Myocyte (in vitro differentiated cells): ENCODE results near the gene HSPA1B. TPM values are rescaled to one million over a fixed set of nuclear protein-coding genes. Genes with fewer than 3 reads are reported as not detected.
A peak's percentile ranks its signal among the peaks of the same experiment; 100 is the strongest.
"Not testable (repeated sequence)": the region's sequence is repeated elsewhere in the genome, so short reads cannot be mapped to it uniquely, and the experiment has no call there.

Experiments used
- DNase-seq: peaks from one replicate; pipeline ENCODE4 v3.0.0-alpha.2; 2012; ENCODE audit warnings: low read depth
- total RNA-seq: library from RNA; depleted of rRNA; stranded (reverse); fragments of >200 nt; gene quantifications from 2 replicates; pipeline ENCODE4 v1.2.3, GENCODE V29; 2014

HSPA1B gene
- total RNA-seq, 1 donor from 2014 or later, result 98.7 TPM

- DNase-seq, result no peak
Observed at GRCh38 chr6:31797588-31797987, 29.9 kb upstream of the HSPA1B start.

GRCh38 chr6:31799781-31800180 lies 27.8 kb upstream of the HSPA1B start:
- DNase-seq, result no peak

- not testable (repeated sequence) for DNase-seq
Observed at GRCh38 chr6:31801031-31801927, 26.3 kb upstream of the HSPA1B start.

- no peak for DNase-seq
Observed at GRCh38 chr6:31805939-31806469, 21.5 kb upstream of the HSPA1B start.

- peak; percentile 98 for DNase-seq
Observed at GRCh38 chr6:31806470-31807272, 20.9 kb upstream of the HSPA1B start, which contains the start of gene LSM2. TSS of gene LSM2 (minus strand) at chr6:31806966. CDS start at chr6:31806757, 209 bp downstream.

GRCh38 chr6:31808599-31808998 lies 18.9 kb upstream of the HSPA1B start:
- DNase-seq, result not testable (repeated sequence)

GRCh38 chr6:31811645-31812044 lies 15.9 kb upstream of the HSPA1B start:
- no peak for DNase-seq

- DNase-seq, result no peak
Observed at GRCh38 chr6:31813465-31813849, 14.1 kb upstream of the HSPA1B start.

- peak; percentile 98 for DNase-seq
Observed at GRCh38 chr6:31814677-31815024, 12.9 kb upstream of the HSPA1B start.

- DNase-seq, result peak; percentile 98
Observed at GRCh38 chr6:31815025-31815838, 12.3 kb upstream of the HSPA1B start, which contains the start of the genes HSPA1A and HSPA1L. TSS of gene HSPA1A (plus strand) at chr6:31815543. CDS start at chr6:31815757, 214 bp downstream. TSS of gene HSPA1L (minus strand) at chr6:31815283. CDS start at chr6:31811972, 3,311 bp downstream.

GRCh38 chr6:31817133-31817928 lies 10.2 kb upstream of the HSPA1B start:
- not testable (repeated sequence) for DNase-seq

GRCh38 chr6:31817929-31818511 lies 9.5 kb upstream of the HSPA1B start:
- DNase-seq, result not testable (repeated sequence)

- no peak for DNase-seq
Observed at GRCh38 chr6:31819871-31820299, 7.7 kb upstream of the HSPA1B start.

- DNase-seq, result not testable (repeated sequence)
Observed at GRCh38 chr6:31820399-31820798, 7.1 kb upstream of the HSPA1B start.

- peak; percentile 75 for DNase-seq
Observed at GRCh38 chr6:31821301-31822035, 6.1 kb upstream of the HSPA1B start.

- DNase-seq, result peak; percentile 88
Observed at GRCh38 chr6:31822036-31822821, 5.3 kb upstream of the HSPA1B start.

GRCh38 chr6:31823592-31824196 lies 3.8 kb upstream of the HSPA1B start:
- not testable (repeated sequence) for DNase-seq
